ENCODE results near the gene HAVCR2. TPM values are rescaled to one million over a fixed set of nuclear protein-coding genes. Genes with fewer than 3 reads are reported as not detected.

Gene HAVCR2
- total and polyA plus RNA-seq, 4 donors = 1.4 to 9.4 (median 4.4) TPM

DNA sequence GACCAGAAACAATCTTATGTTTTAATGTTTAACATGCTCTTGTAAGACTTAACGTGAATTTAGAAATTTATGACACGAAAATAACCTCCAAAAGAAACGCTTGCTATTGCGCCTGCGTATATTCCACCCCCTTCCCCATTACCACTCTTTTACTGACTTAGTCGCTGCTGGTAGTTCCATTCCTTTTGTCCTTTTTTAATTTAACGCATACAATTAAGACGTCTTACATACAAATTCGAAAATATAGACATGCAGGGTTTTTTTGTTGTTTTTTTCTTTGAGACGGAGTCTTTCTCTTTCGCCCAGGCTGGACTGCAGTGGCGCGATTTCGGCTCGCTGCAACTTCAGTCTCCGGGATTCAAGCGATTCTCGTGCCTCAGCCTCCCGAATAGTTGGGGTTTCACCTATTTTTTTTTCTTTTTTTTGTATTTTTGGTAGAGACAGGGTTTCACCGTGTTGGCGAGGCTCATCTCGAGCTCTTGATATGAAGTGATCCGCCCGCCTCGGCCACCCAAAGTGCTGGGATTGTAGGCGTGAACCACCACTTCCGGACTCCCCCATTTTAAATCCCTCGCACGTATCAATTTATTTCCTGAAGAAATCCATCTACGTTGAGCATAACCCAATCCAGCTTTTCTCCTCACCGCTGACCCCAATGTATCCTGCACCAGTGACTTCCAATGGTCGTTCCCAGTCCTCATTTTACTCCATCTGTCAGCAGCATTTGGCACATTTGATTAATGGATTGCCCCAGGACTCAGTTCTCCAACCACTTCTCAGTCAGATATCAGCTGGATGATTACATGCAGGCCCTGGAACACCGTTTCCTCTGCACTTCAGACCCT is 34.5 kb upstream of the HAVCR2 start (continued):
- TF ChIP-seq, protein P1, sequence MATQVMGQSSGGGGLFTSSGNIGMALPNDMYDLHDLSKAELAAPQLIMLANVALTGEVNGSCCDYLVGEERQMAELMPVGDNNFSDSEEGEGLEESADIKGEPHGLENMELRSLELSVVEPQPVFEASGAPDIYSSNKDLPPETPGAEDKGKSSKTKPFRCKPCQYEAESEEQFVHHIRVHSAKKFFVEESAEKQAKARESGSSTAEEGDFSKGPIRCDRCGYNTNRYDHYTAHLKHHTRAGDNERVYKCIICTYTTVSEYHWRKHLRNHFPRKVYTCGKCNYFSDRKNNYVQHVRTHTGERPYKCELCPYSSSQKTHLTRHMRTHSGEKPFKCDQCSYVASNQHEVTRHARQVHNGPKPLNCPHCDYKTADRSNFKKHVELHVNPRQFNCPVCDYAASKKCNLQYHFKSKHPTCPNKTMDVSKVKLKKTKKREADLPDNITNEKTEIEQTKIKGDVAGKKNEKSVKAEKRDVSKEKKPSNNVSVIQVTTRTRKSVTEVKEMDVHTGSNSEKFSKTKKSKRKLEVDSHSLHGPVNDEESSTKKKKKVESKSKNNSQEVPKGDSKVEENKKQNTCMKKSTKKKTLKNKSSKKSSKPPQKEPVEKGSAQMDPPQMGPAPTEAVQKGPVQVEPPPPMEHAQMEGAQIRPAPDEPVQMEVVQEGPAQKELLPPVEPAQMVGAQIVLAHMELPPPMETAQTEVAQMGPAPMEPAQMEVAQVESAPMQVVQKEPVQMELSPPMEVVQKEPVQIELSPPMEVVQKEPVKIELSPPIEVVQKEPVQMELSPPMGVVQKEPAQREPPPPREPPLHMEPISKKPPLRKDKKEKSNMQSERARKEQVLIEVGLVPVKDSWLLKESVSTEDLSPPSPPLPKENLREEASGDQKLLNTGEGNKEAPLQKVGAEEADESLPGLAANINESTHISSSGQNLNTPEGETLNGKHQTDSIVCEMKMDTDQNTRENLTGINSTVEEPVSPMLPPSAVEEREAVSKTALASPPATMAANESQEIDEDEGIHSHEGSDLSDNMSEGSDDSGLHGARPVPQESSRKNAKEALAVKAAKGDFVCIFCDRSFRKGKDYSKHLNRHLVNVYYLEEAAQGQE (IDR thresholded peaks at IDR 0.05) = peak; percentile 32
- TF ChIP-seq, protein P2, sequence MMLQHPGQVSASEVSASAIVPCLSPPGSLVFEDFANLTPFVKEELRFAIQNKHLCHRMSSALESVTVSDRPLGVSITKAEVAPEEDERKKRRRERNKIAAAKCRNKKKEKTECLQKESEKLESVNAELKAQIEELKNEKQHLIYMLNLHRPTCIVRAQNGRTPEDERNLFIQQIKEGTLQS (IDR thresholded peaks at IDR 0.05) = no peak
- TF ChIP-seq FOXA2 (IDR thresholded peaks at IDR 0.05) = no peak

DNA sequence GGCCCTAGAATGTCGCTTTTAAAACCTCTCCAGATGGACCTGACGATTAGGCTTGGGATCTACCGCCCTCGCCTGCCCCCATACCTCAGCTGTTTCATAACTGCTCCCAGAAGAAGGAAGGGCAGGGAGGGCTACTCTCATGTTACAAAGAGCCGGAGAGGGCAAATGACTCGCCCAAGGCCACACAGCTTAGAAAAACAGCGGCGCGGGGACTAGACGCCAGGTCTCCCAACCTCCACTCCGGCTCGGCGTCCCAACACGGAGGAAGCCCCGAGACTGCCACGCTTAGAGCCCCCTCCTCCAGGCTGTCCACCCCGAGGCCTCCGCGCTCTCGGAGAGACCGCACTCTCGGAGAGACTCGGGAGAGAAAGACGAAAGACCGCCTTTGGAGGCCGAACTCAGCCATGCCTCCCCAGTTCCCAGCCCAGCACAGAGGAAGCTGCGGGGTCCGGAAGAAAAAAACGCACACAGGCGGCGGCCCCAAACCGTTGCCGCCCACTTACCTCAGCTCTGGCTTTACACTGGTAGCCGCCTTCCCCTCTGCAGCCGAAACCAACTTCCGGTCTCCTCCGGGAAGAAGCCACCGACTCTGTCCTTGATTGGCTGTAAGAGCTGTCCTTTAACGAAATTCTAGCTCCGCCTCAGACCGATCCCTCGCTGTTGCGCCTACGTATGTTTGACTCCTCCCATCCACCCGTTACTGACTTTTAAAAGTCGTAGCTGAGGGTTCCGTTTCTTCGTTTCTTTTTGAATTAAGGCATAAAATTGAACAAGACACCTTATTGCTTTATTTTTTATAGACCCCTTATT is 33.7 kb upstream of the HAVCR2 start, which contains the start of gene MED7:
TSS of gene MED7 (minus strand) at position 549 of the 810 bp plus-strand sequence. CDS start 3,434 bp downstream, outside the sequence.
- no peaks in the 10 kb centered on the region for H3K9me3 ChIP-seq (ENCODE audit: control insufficient read depth in 4 of 4, low read length in 3 of 4)
- peaks cover 0 to 13% (median 8%) of the 10 kb centered on the region in 4 donors for H3K36me3 ChIP-seq (ENCODE audit: control insufficient read depth in 4 of 4, insufficient read depth in 3 of 4, low read depth in 1 of 4, low read length in 3 of 4)
- peak within 1 kb of the TSS; percentile 85 to 86 for H3K9ac ChIP-seq (ENCODE audit: low read depth in 1 of 2, low read length in 2 of 2)
- DNase-seq (ENCODE audit: low spot score) = peak; percentile 90
- H3K4me1 ChIP-seq (ENCODE audit: control insufficient read depth in 4 of 4, insufficient read depth in 4 of 4, low read length in 3 of 4) = peaks cover 4 to 9% (median 5%) of the 10 kb centered on the region in 4 donors
- peak within 1 kb of the TSS; percentile 88 to 92 (median 89) for H3K4me3 ChIP-seq (ENCODE audit: low read depth in 1 of 3, low read length in 3 of 3)
- no peaks in the 10 kb centered on the region for H3K27me3 ChIP-seq (ENCODE audit: control insufficient read depth in 4 of 4, insufficient read depth in 4 of 4, low read length in 3 of 4)
- peak within 1 kb of the TSS; percentile 87 to 91 for H3K27ac ChIP-seq (ENCODE audit: low read depth in 1 of 2, low read length in 2 of 2)
- WGBS = under 1% methylated on average over 48 of the region's 48 CpGs
- peak; percentile 81 for TF ChIP-seq TAF1 (conservative IDR thresholded peaks at IDR 0.05)
- no peak for TF ChIP-seq FOXA2 (IDR thresholded peaks at IDR 0.05)
- peak; percentile 20 to 32 for TF ChIP-seq EGR1 (IDR thresholded peaks at IDR 0.05; ENCODE audit: low read depth in 2 of 2)
- TF ChIP-seq, protein P3, sequence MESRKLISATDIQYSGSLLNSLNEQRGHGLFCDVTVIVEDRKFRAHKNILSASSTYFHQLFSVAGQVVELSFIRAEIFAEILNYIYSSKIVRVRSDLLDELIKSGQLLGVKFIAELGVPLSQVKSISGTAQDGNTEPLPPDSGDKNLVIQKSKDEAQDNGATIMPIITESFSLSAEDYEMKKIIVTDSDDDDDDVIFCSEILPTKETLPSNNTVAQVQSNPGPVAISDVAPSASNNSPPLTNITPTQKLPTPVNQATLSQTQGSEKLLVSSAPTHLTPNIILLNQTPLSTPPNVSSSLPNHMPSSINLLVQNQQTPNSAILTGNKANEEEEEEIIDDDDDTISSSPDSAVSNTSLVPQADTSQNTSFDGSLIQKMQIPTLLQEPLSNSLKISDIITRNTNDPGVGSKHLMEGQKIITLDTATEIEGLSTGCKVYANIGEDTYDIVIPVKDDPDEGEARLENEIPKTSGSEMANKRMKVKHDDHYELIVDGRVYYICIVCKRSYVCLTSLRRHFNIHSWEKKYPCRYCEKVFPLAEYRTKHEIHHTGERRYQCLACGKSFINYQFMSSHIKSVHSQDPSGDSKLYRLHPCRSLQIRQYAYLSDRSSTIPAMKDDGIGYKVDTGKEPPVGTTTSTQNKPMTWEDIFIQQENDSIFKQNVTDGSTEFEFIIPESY (IDR thresholded peaks at IDR 0.05) = peak; percentile 20
- TF ChIP-seq, protein P1 (IDR thresholded peaks at IDR 0.05) = peak; percentile 71
- TF ChIP-seq, protein P4, sequence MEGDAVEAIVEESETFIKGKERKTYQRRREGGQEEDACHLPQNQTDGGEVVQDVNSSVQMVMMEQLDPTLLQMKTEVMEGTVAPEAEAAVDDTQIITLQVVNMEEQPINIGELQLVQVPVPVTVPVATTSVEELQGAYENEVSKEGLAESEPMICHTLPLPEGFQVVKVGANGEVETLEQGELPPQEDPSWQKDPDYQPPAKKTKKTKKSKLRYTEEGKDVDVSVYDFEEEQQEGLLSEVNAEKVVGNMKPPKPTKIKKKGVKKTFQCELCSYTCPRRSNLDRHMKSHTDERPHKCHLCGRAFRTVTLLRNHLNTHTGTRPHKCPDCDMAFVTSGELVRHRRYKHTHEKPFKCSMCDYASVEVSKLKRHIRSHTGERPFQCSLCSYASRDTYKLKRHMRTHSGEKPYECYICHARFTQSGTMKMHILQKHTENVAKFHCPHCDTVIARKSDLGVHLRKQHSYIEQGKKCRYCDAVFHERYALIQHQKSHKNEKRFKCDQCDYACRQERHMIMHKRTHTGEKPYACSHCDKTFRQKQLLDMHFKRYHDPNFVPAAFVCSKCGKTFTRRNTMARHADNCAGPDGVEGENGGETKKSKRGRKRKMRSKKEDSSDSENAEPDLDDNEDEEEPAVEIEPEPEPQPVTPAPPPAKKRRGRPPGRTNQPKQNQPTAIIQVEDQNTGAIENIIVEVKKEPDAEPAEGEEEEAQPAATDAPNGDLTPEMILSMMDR (IDR thresholded peaks at IDR 0.05; ENCODE audit: low read depth, low read length, missing input control) = no peak
- TF ChIP-seq RXRA (IDR thresholded peaks at IDR 0.05) = peak; percentile 8 to 22
- peak; percentile 66 for TF ChIP-seq YY1 (IDR thresholded peaks at IDR 0.05)
- TF ChIP-seq SP1 (IDR thresholded peaks at IDR 0.05) = peak; percentile 87
- TF ChIP-seq GABPA (IDR thresholded peaks at IDR 0.05 in 1 of 2, conservative IDR thresholded peaks at IDR 0.05 in 1 of 2) = peak; percentile 94 to 96
- TF ChIP-seq JUND (IDR thresholded peaks at IDR 0.05) = peak in 1 of 2 donors; percentile 33
- TF ChIP-seq, protein P2 (IDR thresholded peaks at IDR 0.05) = no peak
